Measurements from ENCODE around the gene FBXL17.

The FBXL17 gene

DNA sequence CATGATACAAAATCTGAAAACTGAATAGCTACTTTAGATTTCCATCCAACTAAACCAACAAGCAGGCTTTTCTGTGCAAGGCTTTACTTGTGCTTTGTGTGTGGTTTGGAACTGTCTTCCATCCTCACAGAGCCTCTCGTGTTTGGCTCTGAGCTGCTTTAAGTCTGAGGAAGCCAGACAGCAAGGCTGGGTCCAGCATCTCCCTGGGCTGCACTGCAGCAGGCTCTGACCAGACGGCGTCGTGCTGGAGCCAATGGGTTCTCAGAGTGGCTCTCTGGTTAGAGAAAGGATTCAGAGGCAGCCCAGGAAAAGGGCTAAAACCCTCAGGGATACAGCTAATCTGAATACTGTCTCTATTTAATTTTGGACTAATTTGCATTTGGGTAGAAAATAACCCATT, 503.2 kb downstream of the FBXL17 start:
- Histone ChIP-seq H3K36me3 (ENCODE audit: insufficient read depth, low read length) (no peaks in the 10 kb centered on the region), H3K9ac (ENCODE audit: low read depth, low read length) (no peak overlapping the region), H3K4me1 (ENCODE audit: insufficient read depth, low read length) (peaks cover 30% of the 10 kb centered on the region), H3K9me3 (ENCODE audit: control insufficient read depth, insufficient read depth, low read length) (no peaks in the 10 kb centered on the region)

DNA sequence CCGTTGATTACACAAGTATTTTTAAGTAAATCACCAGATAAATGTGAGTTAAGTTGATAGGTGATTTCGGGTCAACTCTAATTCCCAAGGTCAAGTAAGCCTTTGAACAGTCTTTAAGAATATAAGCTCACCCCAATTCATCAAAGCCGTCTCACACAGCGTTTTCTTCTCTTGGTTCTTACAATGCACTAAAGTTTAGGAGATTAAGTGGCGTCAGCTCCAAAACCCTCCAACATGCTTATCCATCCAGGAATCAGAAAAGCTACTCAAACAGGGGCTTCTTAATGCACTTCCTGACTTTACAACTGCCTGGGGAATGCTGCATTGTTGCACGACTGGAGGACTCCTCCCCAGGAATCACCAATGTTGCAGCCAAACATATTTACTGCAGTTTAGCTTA, 505.0 kb downstream of the FBXL17 start:
- peaks cover 30% of the 10 kb centered on the region for H3K4me1 ChIP-seq (ENCODE audit: insufficient read depth, low read length)
- H3K9ac ChIP-seq (ENCODE audit: low read depth, low read length): no peak overlapping the region
- H3K9me3 ChIP-seq (ENCODE audit: control insufficient read depth, insufficient read depth, low read length): no peaks in the 10 kb centered on the region
- H3K36me3 ChIP-seq (ENCODE audit: insufficient read depth, low read length): no peaks in the 10 kb centered on the region

GRCh38 chr5:107876261-107876660, 505.6 kb downstream of the FBXL17 start:
- Histone ChIP-seq H3K4me1 (ENCODE audit: insufficient read depth, low read length) (peaks cover 30% of the 10 kb centered on the region), H3K36me3 (ENCODE audit: insufficient read depth, low read length) (no peaks in the 10 kb centered on the region; the same call in 1 of the 2 replicates), H3K9me3 (ENCODE audit: control insufficient read depth, insufficient read depth, low read length) (no peaks in the 10 kb centered on the region), H3K9ac (ENCODE audit: low read depth, low read length) (no peak overlapping the region)

DNA sequence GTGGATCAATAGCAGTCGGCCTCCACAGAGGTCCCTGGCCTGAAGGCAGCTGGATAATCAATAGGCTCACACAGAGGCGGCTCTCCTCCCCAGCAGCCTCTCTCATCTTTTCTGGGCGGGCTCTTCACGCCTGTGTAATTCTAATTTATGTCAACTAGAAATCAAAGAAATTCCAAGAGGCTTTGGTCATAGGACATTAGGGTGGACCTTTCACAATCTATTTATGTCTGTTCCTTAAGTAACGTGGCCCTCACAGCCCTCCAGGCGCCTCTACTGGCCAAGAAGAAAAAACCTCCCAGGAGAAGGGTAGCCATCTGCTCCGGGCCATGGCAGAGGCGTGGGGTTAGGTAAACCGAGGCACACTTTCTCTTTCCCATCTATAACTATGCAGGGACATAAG, 506.1 kb downstream of the FBXL17 start:
- H3K9me3 ChIP-seq (ENCODE audit: control insufficient read depth, insufficient read depth, low read length): no peaks in the 10 kb centered on the region
- peaks cover 30% of the 10 kb centered on the region for H3K4me1 ChIP-seq (ENCODE audit: insufficient read depth, low read length)

DNA sequence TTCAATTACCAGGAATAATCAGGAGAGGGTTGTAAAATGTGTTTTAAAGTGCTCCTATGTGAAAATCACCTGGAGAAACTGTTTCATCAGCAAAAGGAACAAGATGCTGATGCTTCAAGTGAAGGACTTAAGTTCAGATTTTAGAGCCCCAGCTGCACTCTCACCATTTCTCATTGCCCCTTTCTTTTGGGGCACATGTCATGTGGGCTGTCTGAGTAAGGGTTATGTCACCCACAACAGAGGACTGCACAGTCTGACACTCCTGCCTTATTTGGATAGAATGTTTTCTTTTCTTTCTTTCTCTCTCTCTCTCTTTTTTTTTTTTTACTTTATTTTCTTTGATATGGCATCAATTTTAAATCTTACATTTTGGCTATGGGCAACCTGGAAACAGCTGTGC, 507.1 kb downstream of the FBXL17 start:
- Histone ChIP-seq H3K36me3 (ENCODE audit: insufficient read depth, low read length) (no peaks in the 10 kb centered on the region; the same call in 1 of the 2 replicates), H3K9me3 (ENCODE audit: control insufficient read depth, insufficient read depth, low read length) (no peaks in the 10 kb centered on the region), H3K4me1 (ENCODE audit: insufficient read depth, low read length) (peaks cover 31% of the 10 kb centered on the region), H3K9ac (ENCODE audit: low read depth, low read length) (no peak overlapping the region)

More for the DNA sequence above, 506.1 kb downstream of the FBXL17 start:
- H3K36me3 ChIP-seq (ENCODE audit: insufficient read depth, low read length): no peaks in the 10 kb centered on the region; the same call in 1 of the 2 replicates
- no peak overlapping the region for H3K9ac ChIP-seq (ENCODE audit: low read depth, low read length)

DNA sequence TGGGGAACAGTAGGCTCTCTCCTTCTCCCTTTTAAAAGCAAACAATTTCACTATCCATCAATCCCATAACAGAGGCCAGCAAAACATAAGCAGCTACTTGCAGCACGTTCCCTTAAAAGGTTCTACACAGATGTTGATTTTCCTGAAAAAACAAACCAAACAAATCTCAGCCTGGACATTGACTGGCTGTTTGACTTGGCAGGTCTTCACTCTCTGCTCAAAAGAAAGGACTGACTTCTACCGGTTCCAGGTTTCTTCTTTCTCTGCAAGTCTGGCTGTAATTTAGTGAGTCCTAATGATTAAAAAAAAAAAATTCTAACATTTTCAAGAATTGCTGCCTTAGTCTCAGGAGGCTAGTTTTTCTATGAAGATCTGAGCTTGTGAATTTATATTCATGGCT, 508.0 kb downstream of the FBXL17 start:
- Histone ChIP-seq H3K9me3 (ENCODE audit: control insufficient read depth, insufficient read depth, low read length) (no peaks in the 10 kb centered on the region), H3K36me3 (ENCODE audit: insufficient read depth, low read length) (no peaks in the 10 kb centered on the region; the same call in 1 of the 2 replicates), H3K9ac (ENCODE audit: low read depth, low read length) (no peak overlapping the region), H3K4me1 (ENCODE audit: insufficient read depth, low read length) (peaks cover 40% of the 10 kb centered on the region)

GRCh38 chr5:107871023-107871422, 510.9 kb downstream of the FBXL17 start:
- H3K9ac ChIP-seq (ENCODE audit: low read depth, low read length): no peak overlapping the region
- H3K4me1 ChIP-seq (ENCODE audit: insufficient read depth, low read length): peaks cover 29% of the 10 kb centered on the region
- H3K9me3 ChIP-seq (ENCODE audit: control insufficient read depth, insufficient read depth, low read length): no peaks in the 10 kb centered on the region
- H3K36me3 ChIP-seq (ENCODE audit: insufficient read depth, low read length): no peaks in the 10 kb centered on the region; the same call in 1 of the 2 replicates

GRCh38 chr5:107869438-107870115, 512.3 kb downstream of the FBXL17 start:
- Histone ChIP-seq H3K4me1 (ENCODE audit: insufficient read depth, low read length) (peaks cover 21% of the 10 kb centered on the region), H3K36me3 (ENCODE audit: insufficient read depth, low read length) (no peaks in the 10 kb centered on the region; the same call in 1 of the 2 replicates), H3K9ac (ENCODE audit: low read depth, low read length) (no peak overlapping the region)

DNA sequence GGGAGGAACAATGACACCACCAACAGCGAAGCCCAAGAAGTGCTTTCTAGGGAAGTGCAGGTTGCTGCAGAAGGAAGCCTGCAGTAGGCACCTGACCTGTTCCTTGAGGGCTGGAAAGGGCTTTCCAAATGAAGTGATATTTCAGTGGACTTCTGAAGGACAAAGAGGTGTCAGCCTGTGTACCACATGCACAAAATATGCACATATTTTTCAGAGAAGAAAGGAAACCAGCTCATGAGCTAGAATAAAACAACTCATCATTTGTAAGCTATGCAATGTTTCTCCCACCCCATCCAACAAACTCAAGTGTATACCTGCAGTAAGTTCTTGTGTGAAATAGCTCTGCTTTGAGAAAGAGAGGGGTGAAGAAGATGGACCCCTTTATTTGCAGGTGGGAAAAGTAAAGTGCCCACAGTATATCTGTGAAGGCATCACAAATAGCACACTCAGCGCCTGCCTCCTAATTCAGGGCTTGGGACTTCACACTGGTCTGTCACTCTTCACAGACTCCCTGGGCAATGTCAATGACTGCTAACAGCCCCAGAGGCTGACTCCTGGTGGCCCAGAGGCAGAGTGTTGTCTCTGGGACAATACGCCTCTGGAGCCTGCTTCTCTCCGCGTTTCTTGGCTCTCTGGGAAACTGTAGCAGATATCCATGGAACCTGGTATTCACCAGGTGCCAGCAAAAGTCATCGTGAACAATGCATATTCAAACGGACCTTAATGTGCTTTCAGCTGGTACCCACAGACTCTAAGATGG, 513.1 kb downstream of the FBXL17 start:
- no peaks in the 10 kb centered on the region for H3K9me3 ChIP-seq (ENCODE audit: control insufficient read depth, insufficient read depth, low read length)
- H3K4me1 ChIP-seq (ENCODE audit: insufficient read depth, low read length): peaks cover 20% of the 10 kb centered on the region
- H3K36me3 ChIP-seq (ENCODE audit: insufficient read depth, low read length): no peaks in the 10 kb centered on the region; the same call in 1 of the 2 replicates
- no peak overlapping the region for H3K9ac ChIP-seq (ENCODE audit: low read depth, low read length)

More at GRCh38 chr5:107869438-107870115, 512.3 kb downstream of the FBXL17 start:
- H3K9me3 ChIP-seq (ENCODE audit: control insufficient read depth, insufficient read depth, low read length): no peaks in the 10 kb centered on the region

- no peaks in the 10 kb centered on the region for H3K9me3 ChIP-seq (ENCODE audit: control insufficient read depth, insufficient read depth, low read length)
- H3K4me1 ChIP-seq (ENCODE audit: insufficient read depth, low read length): peaks cover 15% of the 10 kb centered on the region
- H3K9ac ChIP-seq (ENCODE audit: low read depth, low read length): no peak overlapping the region
- no peaks in the 10 kb centered on the region; the same call in 1 of the 2 replicates for H3K36me3 ChIP-seq (ENCODE audit: insufficient read depth, low read length)
These were observed 514.6 kb downstream of the FBXL17 start for GRCh38 chr5:107867266-107867665.

DNA sequence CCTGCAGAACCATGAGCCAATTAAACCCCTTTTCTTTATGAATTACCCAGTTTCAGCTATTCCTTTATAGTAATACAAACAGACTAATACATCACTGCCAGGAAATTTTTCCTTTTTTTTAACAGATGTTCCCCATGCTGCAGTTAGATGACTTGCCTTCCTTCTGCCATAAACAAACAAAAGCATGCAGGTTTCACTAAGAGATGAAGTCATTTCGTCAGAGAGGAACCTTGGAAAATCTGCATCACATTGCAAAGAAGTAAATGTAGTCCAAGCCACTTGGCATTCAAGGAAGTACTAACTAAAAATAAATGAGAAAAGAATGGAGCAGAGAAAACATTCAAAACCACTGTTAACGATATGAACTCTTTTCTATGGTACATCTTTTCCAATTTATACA, 517.1 kb downstream of the FBXL17 start:
- Histone ChIP-seq H3K9me3 (ENCODE audit: control insufficient read depth, insufficient read depth, low read length) (no peaks in the 10 kb centered on the region), H3K9ac (ENCODE audit: low read depth, low read length) (no peak overlapping the region), H3K36me3 (ENCODE audit: insufficient read depth, low read length) (no peaks in the 10 kb centered on the region), H3K4me1 (ENCODE audit: insufficient read depth, low read length) (peaks cover 15% of the 10 kb centered on the region)

GRCh38 chr5:107863125-107863524, 518.8 kb downstream of the FBXL17 start:
- H3K9me3 ChIP-seq (ENCODE audit: control insufficient read depth, insufficient read depth, low read length): no peaks in the 10 kb centered on the region
- peaks cover 5% of the 10 kb centered on the region; the same call in 1 of the 2 replicates for H3K4me1 ChIP-seq (ENCODE audit: insufficient read depth, low read length)
- no peaks in the 10 kb centered on the region for H3K36me3 ChIP-seq (ENCODE audit: insufficient read depth, low read length)
- no peak overlapping the region for H3K9ac ChIP-seq (ENCODE audit: low read depth, low read length)

GRCh38 chr5:107861565-107861964, 520.3 kb downstream of the FBXL17 start:
- Histone ChIP-seq H3K9ac (ENCODE audit: low read depth, low read length) (no peak overlapping the region), H3K4me1 (ENCODE audit: insufficient read depth, low read length) (peaks cover 5% of the 10 kb centered on the region; the same call in 1 of the 2 replicates), H3K36me3 (ENCODE audit: insufficient read depth, low read length) (no peaks in the 10 kb centered on the region), H3K9me3 (ENCODE audit: control insufficient read depth, insufficient read depth, low read length) (no peaks in the 10 kb centered on the region)

DNA sequence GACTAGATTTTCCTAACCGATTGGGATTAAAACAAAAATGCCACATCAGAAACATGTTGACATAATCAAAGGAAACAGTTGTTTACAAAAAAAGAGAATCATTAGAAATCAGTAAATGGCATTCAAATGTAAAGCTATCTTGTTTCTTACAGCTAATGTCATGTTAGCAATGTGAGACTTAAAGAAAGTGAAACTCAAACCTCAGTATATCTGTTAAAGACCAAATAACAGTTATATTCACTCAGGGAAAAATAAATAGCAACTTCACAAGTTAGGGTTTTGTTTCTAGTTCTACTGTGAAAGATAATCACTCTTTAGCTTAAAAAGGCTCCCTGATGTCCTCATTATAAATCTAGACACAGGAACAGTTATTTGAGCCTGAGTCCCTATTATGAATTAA, 521.9 kb downstream of the FBXL17 start:
- no peaks in the 10 kb centered on the region for H3K9me3 ChIP-seq (ENCODE audit: control insufficient read depth, insufficient read depth, low read length)
- peaks cover 2% of the 10 kb centered on the region; the same call in 1 of the 2 replicates for H3K4me1 ChIP-seq (ENCODE audit: insufficient read depth, low read length)
- H3K36me3 ChIP-seq (ENCODE audit: insufficient read depth, low read length): no peaks in the 10 kb centered on the region
- H3K9ac ChIP-seq (ENCODE audit: low read depth, low read length): no peak overlapping the region

- Histone ChIP-seq H3K9me3 (ENCODE audit: control insufficient read depth, insufficient read depth, low read length) (no peaks in the 10 kb centered on the region), H3K4me1 (ENCODE audit: insufficient read depth, low read length) (no peaks in the 10 kb centered on the region), H3K36me3 (ENCODE audit: insufficient read depth, low read length) (no peaks in the 10 kb centered on the region), H3K9ac (ENCODE audit: low read depth, low read length) (no peak overlapping the region)
These were observed 523.1 kb downstream of the FBXL17 start for GRCh38 chr5:107858788-107859187.

Measured in ES-I3 (cell line).